IMR-90 (cell line): ENCODE measurements around the gene GXYLT1.

ENCODE experiments used
- BHLHE40 ChIP-seq: fragments of 150-350 bp; IDR thresholded peaks from 2 replicates; pipeline ENCODE4 v1.6.1; 2016; ENCODE audit warnings: mild to moderate bottlenecking, low read depth, low read length
- FOS ChIP-seq: fragments of 150-350 bp; IDR thresholded peaks from 2 replicates; pipeline ENCODE4 v1.6.1; 2016; ENCODE audit warnings: low read depth, low read length
- MAFK ChIP-seq: IDR thresholded peaks from 2 replicates; pipeline ENCODE4 v1.6.1; 2012; ENCODE audit warnings: low read depth, low read length, improper control_type of control experiment
- POLR2A ChIP-seq: IDR thresholded peaks from 2 replicates; pipeline ENCODE4 v1.6.1; 2012; ENCODE audit warnings: mild to moderate bottlenecking, low read depth, low read length
- RAD21 ChIP-seq: IDR thresholded peaks from 2 replicates; pipeline ENCODE4 v1.6.1; 2012; ENCODE audit warnings: low read length, improper control_type of control experiment
- TF ChIP-seq, protein P1 (sequence below): conservative IDR thresholded peaks from 2 replicates; pipeline ENCODE4 v1.5.1; 2012; ENCODE audit warnings: mild to moderate bottlenecking, low read depth, low read length, improper control_type of control experiment
- TF ChIP-seq, protein P2 (sequence below): fragments of 150-350 bp; IDR thresholded peaks from 2 replicates; pipeline ENCODE4 v1.6.1; 2016; ENCODE audit warnings: low read depth, mild to moderate bottlenecking, low read length, moderate library complexity, borderline replicate concordance

DNA sequence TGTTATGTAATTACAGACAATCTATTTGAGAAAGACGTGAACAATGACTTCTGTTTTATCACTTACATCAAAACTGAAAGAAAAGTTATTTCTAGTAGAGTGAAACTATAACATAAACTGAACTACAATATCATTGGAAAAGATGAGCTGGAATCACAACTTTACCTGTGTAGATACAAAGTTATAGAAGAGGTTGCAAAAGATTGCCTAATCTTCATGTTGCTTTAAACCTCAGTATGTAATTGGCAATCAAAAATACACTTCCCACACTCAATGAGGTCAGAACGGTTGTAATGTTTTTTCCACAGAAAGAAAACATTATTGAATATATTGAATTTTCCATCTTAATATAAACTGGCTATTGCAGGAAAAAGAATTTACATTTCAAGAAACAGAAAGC is 37.7 kb upstream of the GXYLT1 start:
- TF ChIP-seq, protein P1, sequence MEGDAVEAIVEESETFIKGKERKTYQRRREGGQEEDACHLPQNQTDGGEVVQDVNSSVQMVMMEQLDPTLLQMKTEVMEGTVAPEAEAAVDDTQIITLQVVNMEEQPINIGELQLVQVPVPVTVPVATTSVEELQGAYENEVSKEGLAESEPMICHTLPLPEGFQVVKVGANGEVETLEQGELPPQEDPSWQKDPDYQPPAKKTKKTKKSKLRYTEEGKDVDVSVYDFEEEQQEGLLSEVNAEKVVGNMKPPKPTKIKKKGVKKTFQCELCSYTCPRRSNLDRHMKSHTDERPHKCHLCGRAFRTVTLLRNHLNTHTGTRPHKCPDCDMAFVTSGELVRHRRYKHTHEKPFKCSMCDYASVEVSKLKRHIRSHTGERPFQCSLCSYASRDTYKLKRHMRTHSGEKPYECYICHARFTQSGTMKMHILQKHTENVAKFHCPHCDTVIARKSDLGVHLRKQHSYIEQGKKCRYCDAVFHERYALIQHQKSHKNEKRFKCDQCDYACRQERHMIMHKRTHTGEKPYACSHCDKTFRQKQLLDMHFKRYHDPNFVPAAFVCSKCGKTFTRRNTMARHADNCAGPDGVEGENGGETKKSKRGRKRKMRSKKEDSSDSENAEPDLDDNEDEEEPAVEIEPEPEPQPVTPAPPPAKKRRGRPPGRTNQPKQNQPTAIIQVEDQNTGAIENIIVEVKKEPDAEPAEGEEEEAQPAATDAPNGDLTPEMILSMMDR, result no peak
- TF ChIP-seq MAFK, result no peak
- no peak for TF ChIP-seq POLR2A
- TF ChIP-seq BHLHE40, result no peak
- no peak for TF ChIP-seq RAD21
- no peak for TF ChIP-seq FOS
- TF ChIP-seq, protein P2, sequence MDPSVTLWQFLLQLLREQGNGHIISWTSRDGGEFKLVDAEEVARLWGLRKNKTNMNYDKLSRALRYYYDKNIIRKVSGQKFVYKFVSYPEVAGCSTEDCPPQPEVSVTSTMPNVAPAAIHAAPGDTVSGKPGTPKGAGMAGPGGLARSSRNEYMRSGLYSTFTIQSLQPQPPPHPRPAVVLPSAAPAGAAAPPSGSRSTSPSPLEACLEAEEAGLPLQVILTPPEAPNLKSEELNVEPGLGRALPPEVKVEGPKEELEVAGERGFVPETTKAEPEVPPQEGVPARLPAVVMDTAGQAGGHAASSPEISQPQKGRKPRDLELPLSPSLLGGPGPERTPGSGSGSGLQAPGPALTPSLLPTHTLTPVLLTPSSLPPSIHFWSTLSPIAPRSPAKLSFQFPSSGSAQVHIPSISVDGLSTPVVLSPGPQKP, result no peak
